HCT116 (cell line): ENCODE data around the gene TMEM212. TPM values are rescaled to one million over a fixed set of nuclear protein-coding genes. Genes with fewer than 3 reads are reported as not detected.

Experiments
- ATAC-seq: fragments of 200-7000 bp; cut with Tn5 transposase; 2 replicates; pipeline ENCODE4 v1.9.1; 2020; ENCODE audit warnings: mild to moderate bottlenecking, moderate library complexity
- BruUV-seq: library from RNA; stranded (reverse); fragments of 400-500 nt; replicated peaks from 2 replicates; lab custom pipeline; 2021; lab: Mats Ljungman, UMichigan
- CTCF ChIA-PET: fragments of 300-600 bp; sonication (Branson Sonifier 250); formaldehyde crosslinking; loops from one replicate; lab custom pipeline; 2021; ENCODE audit warnings: antibody characterized with exemption; lab: Charles Lee
- POLR2A ChIA-PET: fragments of 300-600, 350-600 bp; sonication (Branson Sonifier 250); formaldehyde crosslinking; loops from one replicate; lab custom pipeline; 2021; ENCODE audit warnings: antibody characterized with exemption; lab: Charles Lee
- RAD21 ChIA-PET, 2 experiments: fragments of 300-600 bp; sonication (Branson Sonifier 250); formaldehyde crosslinking; loops; one replicate each; lab custom pipeline; 2023; ENCODE audit warnings: low total read pairs in 2 of 2; ENCODE audit not compliant: uncharacterized antibody in 2 of 2, unreplicated experiment in 2 of 2, low non-redundant PET in 1 of 2; lab: Charles Lee
- DNase-seq: peaks from one replicate; pipeline ENCODE4 v3.0.0-alpha.2; 2010; ENCODE audit warnings: low read depth, low spot score
- H2AFZ ChIP-seq: fragments of 200-600 bp; shearing (Covaris generic), sonication (generic); 2 replicates; pipeline ENCODE4 v1.6.1; 2017; ENCODE audit warnings: low read depth, mixed run types, mixed read lengths, antibody characterized with exemption, low read length; ENCODE audit not compliant: poor library complexity, severe bottlenecking
- H3K27ac ChIP-seq: 2 replicates; pipeline ENCODE4 v1.5.1; 2012; ENCODE audit warnings: low read depth, low read length
- H3K27me3 ChIP-seq: fragments of 200-600 bp; sonication (generic); 2 replicates; pipeline ENCODE4 v1.6.1; 2016; ENCODE audit warnings: mixed run types, low read length, mixed read lengths; ENCODE audit not compliant: insufficient read depth
- H3K36me3 ChIP-seq, 2 experiments: fragments of 200-500 bp in 1 of 2; fragments of 200-600 bp in 1 of 2; sonication (Bioruptor generic) in 1 of 2; sonication (generic) in 1 of 2; 2 replicates each; pipeline versions ENCODE4 v1.5.1 to v1.6.1; 2014 to 2016; ENCODE audit warnings: low read length in 2 of 2, inconsistent platforms in 1 of 2, mixed read lengths in 1 of 2, mixed run types in 1 of 2; ENCODE audit not compliant: insufficient read depth in 2 of 2, control insufficient read depth in 1 of 2
- H3K4me1 ChIP-seq, 2 experiments: fragments of 200-600 bp in 1 of 2; sonication (generic) in 1 of 2; 2 replicates each; pipeline versions ENCODE4 v1.5.1 to v1.6.1; 2012 to 2017; ENCODE audit warnings: low read length in 2 of 2, inconsistent platforms in 1 of 2, mild to moderate bottlenecking in 1 of 2, mixed read lengths in 1 of 2, mixed run types in 1 of 2, moderate library complexity in 1 of 2; ENCODE audit not compliant: insufficient read depth in 2 of 2, control insufficient read depth in 1 of 2
- H3K4me2 ChIP-seq: fragments of 200-600 bp; sonication (generic); 2 replicates; pipeline ENCODE4 v1.6.1; 2017; ENCODE audit warnings: mixed run types, low read length, mixed read lengths
- H3K4me3 ChIP-seq, 2 experiments: fragments of 200-600 bp in 1 of 2; sonication (generic) in 1 of 2; replicated peaks in 1 of 2; 2 replicates each; pipeline ENCODE4 v1.5.1; 2011 to 2016; ENCODE audit warnings: low read length in 2 of 2, control low read depth in 1 of 2, low read depth in 1 of 2, mild to moderate bottlenecking in 1 of 2, mixed read lengths in 1 of 2, mixed run types in 1 of 2
- H3K79me2 ChIP-seq: fragments of 200-600 bp; sonication (generic); 2 replicates; pipeline ENCODE4 v1.6.1; 2017; ENCODE audit warnings: mild to moderate bottlenecking, mixed run types, low read length, moderate library complexity, mixed read lengths; ENCODE audit not compliant: insufficient read depth
- H3K9ac ChIP-seq: fragments of 200-600 bp; sonication (generic); 2 replicates; pipeline ENCODE4 v1.6.1; 2016; ENCODE audit warnings: low read length, mixed read lengths
- H3K9me2 ChIP-seq: fragments of 200-600 bp; sonication (generic), shearing (Covaris generic); 2 replicates; pipeline ENCODE4 v1.6.1; 2017; ENCODE audit warnings: mixed run types, mild to moderate bottlenecking, moderate library complexity; ENCODE audit not compliant: insufficient read depth
- H3K9me3 ChIP-seq, 2 experiments: fragments of 200-500 bp in 1 of 2; fragments of 200-600 bp in 1 of 2; sonication (Bioruptor generic) in 1 of 2; sonication (generic) in 1 of 2; 2 replicates each; pipeline ENCODE4 v1.6.1; 2014 to 2017; ENCODE audit warnings: low read length in 2 of 2, mixed read lengths in 2 of 2, inconsistent platforms in 1 of 2, low read depth in 1 of 2, mild to moderate bottlenecking in 1 of 2, mixed run types in 1 of 2, moderate library complexity in 1 of 2; ENCODE audit not compliant: control insufficient read depth in 1 of 2, insufficient read depth in 1 of 2
- H4K20me1 ChIP-seq: fragments of 200-600 bp; sonication (generic), shearing (Covaris generic); 2 replicates; pipeline ENCODE4 v1.6.1; 2017; ENCODE audit warnings: mixed run types, mild to moderate bottlenecking, moderate library complexity; ENCODE audit not compliant: insufficient read depth
- CEBPB ChIP-seq: IDR thresholded peaks from 2 replicates; pipeline ENCODE4 v1.6.1; 2012; ENCODE audit warnings: low read depth
- EGR1 ChIP-seq: IDR thresholded peaks from 2 replicates; pipeline ENCODE4 v1.6.1; 2012; ENCODE audit warnings: low read depth
- FOSL1 ChIP-seq: IDR thresholded peaks from 2 replicates; pipeline ENCODE4 v1.6.1; 2012; ENCODE audit warnings: low read depth
- JUND ChIP-seq: IDR thresholded peaks from 2 replicates; pipeline ENCODE4 v1.6.1; 2012
- MAX ChIP-seq: IDR thresholded peaks from 2 replicates; pipeline ENCODE4 v1.6.1; 2012
- POLR2A ChIP-seq: IDR thresholded peaks from 2 replicates; pipeline ENCODE4 v1.7.0; 2011; ENCODE audit warnings: borderline replicate concordance; ENCODE audit not compliant: insufficient read depth, insufficient read length; ENCODE audit errors: extremely low read depth
- POLR2AphosphoS5 ChIP-seq: IDR thresholded peaks from 2 replicates; pipeline ENCODE4 v1.6.1; 2011; ENCODE audit warnings: mild to moderate bottlenecking, low read depth, low read length, moderate library complexity
- REST ChIP-seq: IDR thresholded peaks from 2 replicates; pipeline ENCODE4 v1.6.1; 2012; ENCODE audit warnings: low read depth
- SP1 ChIP-seq: IDR thresholded peaks from 2 replicates; pipeline ENCODE4 v1.6.1; 2012; ENCODE audit warnings: low read depth
- SRF ChIP-seq: IDR thresholded peaks from 2 replicates; pipeline ENCODE4 v1.6.1; 2012; ENCODE audit warnings: low read depth
- TCF7L2 ChIP-seq: IDR thresholded peaks from 2 replicates; pipeline ENCODE4 v1.7.0; 2011; ENCODE audit warnings: borderline replicate concordance, inconsistent platforms; ENCODE audit not compliant: insufficient read depth, insufficient read length; ENCODE audit errors: extremely low read depth
- YY1 ChIP-seq: IDR thresholded peaks from 2 replicates; pipeline ENCODE4 v1.6.1; 2011; ENCODE audit warnings: low read length, low read depth, moderate library complexity, mild to moderate bottlenecking; ENCODE audit not compliant: insufficient replicate concordance; ENCODE audit errors: extremely low read depth
- ZBTB33 ChIP-seq: IDR thresholded peaks from 2 replicates; pipeline ENCODE4 v1.6.1; 2011; ENCODE audit warnings: mild to moderate bottlenecking, low read length, moderate library complexity; ENCODE audit not compliant: insufficient replicate concordance; ENCODE audit errors: extremely low read depth
- ZFX ChIP-seq: fragments of 450-650 bp; IDR thresholded peaks from 2 replicates; pipeline ENCODE4 v1.6.1; 2017
- ZNF274 ChIP-seq: fragments of 200-500 bp; sonication (Bioruptor generic); IDR thresholded peaks from 2 replicates; pipeline ENCODE4 v1.6.1; 2014; ENCODE audit warnings: mild to moderate bottlenecking, low read depth, low read length, inconsistent platforms
- intact Hi-C: fragments of 100-400 bp; cut with micrococcal nuclease; formaldehyde crosslinking; loops from 2 replicates; pipeline ENCODE4 v1.10.0; 2022
- total RNA-seq: library from RNA; stranded (reverse); gene quantifications from one replicate; pipeline ENCODE4 v1.2.1, GENCODE V29; 2021; ENCODE audit not compliant: unreplicated experiment

The TMEM212 gene
- total RNA-seq, 1 experiment from 2014 or later = not detected

- DNase-seq (no peak), ATAC-seq (no peak)
- no peaks in the 10 kb centered on the region for H3K79me2 ChIP-seq
- RAD21 ChIA-PET = no interaction called here
- no peak overlapping the region for H2AFZ ChIP-seq
- H3K9me3 ChIP-seq = no peaks in the 10 kb centered on the region
- H3K27me3 ChIP-seq = no peaks in the 10 kb centered on the region
- TF ChIP-seq SRF = no peak
- H3K4me2 ChIP-seq = no peak overlapping the region
- CTCF ChIA-PET = no interaction called here
- H3K4me1 ChIP-seq = peaks cover 7 to 36% of the 10 kb centered on the region in 2 experiments; a peak in 3 of 4 replicates
- no peaks in the 10 kb centered on the region for H4K20me1 ChIP-seq
- intact Hi-C loops = no loop called here
- POLR2A ChIA-PET = no interaction called here
- BruUV-seq = no TSS peak
- no peak overlapping the region for H3K4me3 ChIP-seq
- no peak overlapping the region for H3K27ac ChIP-seq
- H3K9me2 ChIP-seq = no peaks in the 10 kb centered on the region; the same call in 1 of the 2 replicates
- H3K36me3 ChIP-seq = no peaks in the 10 kb centered on the region
- H3K9ac ChIP-seq = no peak overlapping the region
These were observed 40.1 kb upstream of the TMEM212 start for GRCh38 chr3:171803044-171803443.

GRCh38 chr3:171804618-171805389 lies 38.3 kb upstream of the TMEM212 start:
- no peaks in the 10 kb centered on the region for H4K20me1 ChIP-seq
- H3K9ac ChIP-seq = no peak overlapping the region
- no peaks in the 10 kb centered on the region for H3K79me2 ChIP-seq
- H3K9me3 ChIP-seq = no peaks in the 10 kb centered on the region
- H3K4me2 ChIP-seq = no peak overlapping the region
- ATAC-seq (no peak), DNase-seq (no peak)
- POLR2A ChIA-PET = no interaction called here
- no peak overlapping the region for H2AFZ ChIP-seq
- BruUV-seq = no TSS peak
- peaks cover 10 to 42% of the 10 kb centered on the region in 2 experiments; a peak in 3 of 4 replicates for H3K4me1 ChIP-seq
- no peak overlapping the region for H3K27ac ChIP-seq
- RAD21 ChIA-PET = no interaction called here
- no peak overlapping the region for H3K4me3 ChIP-seq
- no peaks in the 10 kb centered on the region; the same call in 1 of the 2 replicates for H3K9me2 ChIP-seq
- H3K36me3 ChIP-seq = no peaks in the 10 kb centered on the region
- TF ChIP-seq EGR1 (no peak), FOSL1 (no peak), POLR2A (no peak), ZFX (no peak), TCF7L2 (no peak), POLR2AphosphoS5 (no peak), YY1 (no peak), CEBPB (no peak), SRF (no peak), REST (no peak), SP1 (no peak), ZBTB33 (no peak), MAX (no peak), JUND (no peak), ZNF274 (no peak)
- H3K27me3 ChIP-seq = no peaks in the 10 kb centered on the region
- CTCF ChIA-PET = no interaction called here
- intact Hi-C loops = no loop called here
